ENCODE measurements around the gene SYPL1.

DNA sequence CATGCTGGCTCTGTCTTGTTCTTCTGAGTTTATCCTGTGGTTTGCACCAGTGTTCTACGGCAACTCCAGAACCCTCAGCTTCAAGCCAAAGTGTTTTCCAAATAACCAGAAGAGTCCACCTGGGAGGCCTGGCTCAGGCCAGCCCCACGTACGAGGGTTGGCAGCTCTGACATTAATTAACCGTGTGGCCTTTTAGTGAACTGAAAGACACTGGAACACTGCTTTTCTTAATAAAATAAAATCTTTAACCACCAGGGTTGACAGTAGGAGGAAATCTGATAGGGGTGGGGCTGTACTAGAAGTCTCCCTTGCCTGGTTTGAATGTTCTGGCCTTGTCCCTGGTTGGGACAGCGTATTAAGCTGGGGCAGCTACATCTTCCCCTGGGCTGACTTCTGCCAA, 64.9 kb downstream of the SYPL1 start:
- TF ChIP-seq BHLHE40 (IDR thresholded peaks at IDR 0.05; ENCODE audit: borderline replicate concordance), result no peak
- no peak for TF ChIP-seq FOXK2 (IDR thresholded peaks at IDR 0.05)
- no peak for TF ChIP-seq SP1 (IDR thresholded peaks at IDR 0.05)
- no peak for TF ChIP-seq NFRKB (IDR thresholded peaks at IDR 0.05)
- TF ChIP-seq ZNF384 (IDR thresholded peaks at IDR 0.05), result no peak
- TF ChIP-seq FOXA1 (IDR thresholded peaks at IDR 0.05), result no peak
- no peak for TF ChIP-seq LEF1 (IDR thresholded peaks at IDR 0.05; ENCODE audit: borderline replicate concordance)

All from HEK293T (cell line).